ENCODE measurements around the gene LACTBL1.

DNA sequence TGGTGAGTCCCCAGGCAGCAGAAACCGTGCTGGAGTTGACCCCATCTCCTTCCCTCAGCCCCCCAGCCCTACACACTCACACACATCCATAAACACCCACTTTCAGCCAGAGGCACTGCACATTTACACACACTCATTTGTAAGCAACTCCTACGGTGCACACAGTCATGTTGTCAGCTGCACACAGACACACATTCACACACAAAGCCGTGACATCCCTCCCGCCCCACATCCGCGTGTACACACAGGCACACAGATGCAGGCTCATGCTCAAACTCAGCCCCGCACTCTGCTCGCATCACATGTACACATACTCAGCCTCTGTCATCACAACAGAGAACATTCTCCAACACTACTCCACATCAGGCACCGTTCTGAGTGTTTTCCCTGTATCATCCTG, 47.6 kb downstream of the LACTBL1 start:
- TF ChIP-seq RARB (CRISPR knock-in tag; IDR thresholded peaks at IDR 0.05) (no peak), ISL1 (CRISPR knock-in tag; IDR thresholded peaks at IDR 0.05) (no peak), ZFP3 (CRISPR knock-in tag; IDR thresholded peaks at IDR 0.05) (no peak), ARNTL (CRISPR knock-in tag; IDR thresholded peaks at IDR 0.05; ENCODE audit: borderline replicate concordance, low read depth) (no peak)
- TF ChIP-seq, protein P1, sequence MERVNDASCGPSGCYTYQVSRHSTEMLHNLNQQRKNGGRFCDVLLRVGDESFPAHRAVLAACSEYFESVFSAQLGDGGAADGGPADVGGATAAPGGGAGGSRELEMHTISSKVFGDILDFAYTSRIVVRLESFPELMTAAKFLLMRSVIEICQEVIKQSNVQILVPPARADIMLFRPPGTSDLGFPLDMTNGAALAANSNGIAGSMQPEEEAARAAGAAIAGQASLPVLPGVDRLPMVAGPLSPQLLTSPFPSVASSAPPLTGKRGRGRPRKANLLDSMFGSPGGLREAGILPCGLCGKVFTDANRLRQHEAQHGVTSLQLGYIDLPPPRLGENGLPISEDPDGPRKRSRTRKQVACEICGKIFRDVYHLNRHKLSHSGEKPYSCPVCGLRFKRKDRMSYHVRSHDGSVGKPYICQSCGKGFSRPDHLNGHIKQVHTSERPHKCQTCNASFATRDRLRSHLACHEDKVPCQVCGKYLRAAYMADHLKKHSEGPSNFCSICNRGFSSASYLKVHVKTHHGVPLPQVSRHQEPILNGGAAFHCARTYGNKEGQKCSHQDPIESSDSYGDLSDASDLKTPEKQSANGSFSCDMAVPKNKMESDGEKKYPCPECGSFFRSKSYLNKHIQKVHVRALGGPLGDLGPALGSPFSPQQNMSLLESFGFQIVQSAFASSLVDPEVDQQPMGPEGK (CRISPR knock-in tag; IDR thresholded peaks at IDR 0.05; ENCODE audit: borderline replicate concordance): no peak

Measured in SK-N-SH treated with all-trans-retinoic acid at 6 μM for 48 hours (cell line).